HG03457 (cell line): ENCODE measurements around the gene MBL2.

Experiments used
- ATAC-seq: cut with Tn5 transposase; IDR thresholded peaks from one replicate; pipeline ENCODE4 v1.9.1; 2021; ENCODE audit warnings: moderate number of reproducible peaks; ENCODE audit not compliant: unreplicated experiment

MBL2 gene

GRCh38 chr10:52772623-52773022 lies at the start of gene MBL2:
Gene MBL2 (minus strand): TSS chr10:52772784. CDS start chr10:52771635, 1,149 bp downstream.
- ATAC-seq, result no peak

GRCh38 chr10:52820309-52820708 lies 47.7 kb upstream of the MBL2 start:
- ATAC-seq, result no peak

- peak; percentile 97 for ATAC-seq
Observed at GRCh38 chr10:52818019-52818418, 45.4 kb upstream of the MBL2 start.

- no peak for ATAC-seq
Observed at GRCh38 chr10:52814506-52814905, 41.9 kb upstream of the MBL2 start.

GRCh38 chr10:52811776-52812175 lies 39.2 kb upstream of the MBL2 start:
- no peak for ATAC-seq

- ATAC-seq, result no peak
Observed at GRCh38 chr10:52810761-52811160, 38.2 kb upstream of the MBL2 start.

GRCh38 chr10:52807803-52808202 lies 35.2 kb upstream of the MBL2 start:
- no peak for ATAC-seq

- no peak for ATAC-seq
Observed at GRCh38 chr10:52805414-52806285, 33.1 kb upstream of the MBL2 start.

GRCh38 chr10:52801947-52802346 lies 29.4 kb upstream of the MBL2 start:
- no peak for ATAC-seq

- ATAC-seq, result no peak
Observed at GRCh38 chr10:52786098-52786497, 13.5 kb upstream of the MBL2 start.

GRCh38 chr10:52785418-52785817 lies 12.8 kb upstream of the MBL2 start:
- no peak for ATAC-seq

- no peak for ATAC-seq
Observed at GRCh38 chr10:52783726-52784125, 11.1 kb upstream of the MBL2 start.

- ATAC-seq, result no peak
Observed at GRCh38 chr10:52782554-52782953, 10.0 kb upstream of the MBL2 start.

GRCh38 chr10:52780391-52781155 lies 8.0 kb upstream of the MBL2 start:
- ATAC-seq, result no peak

GRCh38 chr10:52779541-52780390 lies 7.2 kb upstream of the MBL2 start:
- ATAC-seq, result peak; percentile 96

GRCh38 chr10:52778511-52779392 lies 6.2 kb upstream of the MBL2 start:
- ATAC-seq, result no peak

- no peak for ATAC-seq
Observed at GRCh38 chr10:52777414-52777813, 4.8 kb upstream of the MBL2 start.

- no peak for ATAC-seq
Observed at GRCh38 chr10:52776471-52776903, 3.9 kb upstream of the MBL2 start.

GRCh38 chr10:52775132-52775647 lies 2.6 kb upstream of the MBL2 start:
- no peak for ATAC-seq

- ATAC-seq, result no peak
Observed at GRCh38 chr10:52774600-52775106, 2.1 kb upstream of the MBL2 start.
